ENCODE measurements around the gene TMEM38A.
"Not testable (repeated sequence)": the region's sequence is repeated elsewhere in the genome, so short reads cannot be mapped to it uniquely, and the experiment has no call there.

The TMEM38A gene

DNA sequence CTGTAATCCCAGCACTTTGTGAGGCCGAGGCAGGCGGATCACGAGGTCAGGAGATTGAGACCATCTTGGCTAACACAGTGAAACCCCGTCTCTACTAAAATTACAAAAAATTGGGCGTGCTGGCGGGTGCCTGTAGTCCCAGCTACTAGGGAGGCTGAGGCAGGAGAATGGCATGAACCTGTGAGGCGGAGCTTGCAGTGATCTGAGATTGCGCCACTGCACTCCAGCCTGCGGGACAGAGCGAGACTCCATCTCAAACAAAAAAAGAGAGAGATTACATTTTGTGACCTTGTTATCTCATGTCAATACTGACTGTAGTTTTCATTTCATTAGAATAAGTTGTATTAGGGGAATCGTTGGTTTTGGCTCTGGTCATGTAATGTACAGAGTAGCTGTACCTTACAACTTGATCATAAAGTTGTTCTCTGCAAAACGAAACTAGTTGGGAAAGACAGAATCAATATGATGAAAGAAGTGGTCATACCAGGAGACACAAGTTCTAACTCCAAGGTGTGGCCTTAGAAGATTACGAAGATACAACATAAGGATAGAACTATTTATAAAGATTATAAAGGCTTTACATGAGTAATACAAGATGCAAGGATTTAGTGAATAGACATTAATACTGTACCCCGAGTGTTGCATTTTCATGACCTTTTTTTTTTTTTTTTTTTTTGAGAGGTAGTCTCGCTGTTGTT lies 15.3 kb downstream of the TMEM38A start:
- DNase-seq, result no peak

DNA sequence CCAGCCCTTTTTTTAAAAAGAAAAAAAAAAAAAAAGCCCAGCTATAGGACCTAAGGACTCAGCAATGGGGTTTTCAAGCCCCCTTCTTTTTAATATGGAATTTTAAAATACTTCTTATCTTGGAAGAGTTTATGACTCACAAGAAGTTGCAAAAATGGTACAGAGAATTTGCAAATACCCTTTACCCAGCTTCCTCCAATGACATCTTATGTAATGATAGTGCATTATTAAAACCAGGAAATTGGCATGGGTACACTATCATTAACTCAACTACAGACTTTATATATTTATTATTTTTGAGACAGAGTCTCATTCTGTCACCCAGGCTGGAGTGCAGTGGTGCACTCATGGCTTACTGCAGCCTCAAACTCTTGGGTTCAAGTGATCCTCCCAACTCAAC lies 16.1 kb downstream of the TMEM38A start:
- DNase-seq, result no peak

DNA sequence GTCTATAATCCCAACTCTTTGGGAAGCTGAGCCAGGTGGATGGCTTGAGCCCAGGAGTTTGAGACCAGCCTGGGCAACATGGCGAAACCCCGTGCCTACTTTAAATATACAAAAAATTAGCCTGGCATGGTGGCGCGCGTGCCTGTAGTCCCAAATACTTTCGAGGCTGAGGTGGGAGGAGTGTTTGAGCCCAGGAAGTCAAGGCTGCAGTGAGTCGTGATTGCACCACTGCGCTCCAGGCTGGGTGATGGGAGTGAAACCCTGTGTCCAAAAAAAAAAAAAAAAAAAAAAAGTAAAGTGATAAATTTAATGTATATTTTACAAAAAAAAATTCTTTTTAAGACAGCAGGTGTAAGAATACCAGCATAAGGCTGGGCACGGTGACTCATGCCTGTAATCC lies 17.6 kb downstream of the TMEM38A start:
- no peak for DNase-seq

DNA sequence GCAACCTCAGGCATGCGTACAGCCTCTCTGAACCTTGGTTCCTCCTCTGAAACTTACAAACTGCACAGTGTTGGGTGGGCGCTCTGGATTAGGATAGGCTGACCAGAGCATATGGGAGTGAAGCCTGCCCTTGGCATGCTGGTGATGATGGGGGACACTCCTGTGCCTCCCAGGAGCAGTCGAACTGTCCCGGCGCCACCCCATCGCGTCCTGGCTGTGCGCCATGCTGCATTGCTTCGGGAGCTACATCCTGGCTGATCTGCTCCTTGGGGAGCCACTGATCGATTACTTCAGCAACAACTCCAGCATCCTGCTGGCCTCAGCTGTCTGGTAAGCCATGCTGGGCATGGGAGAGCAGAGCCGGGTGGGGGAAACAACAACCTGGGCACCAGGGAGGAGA lies 18.9 kb downstream of the TMEM38A start:
- no peak for DNase-seq

DNA sequence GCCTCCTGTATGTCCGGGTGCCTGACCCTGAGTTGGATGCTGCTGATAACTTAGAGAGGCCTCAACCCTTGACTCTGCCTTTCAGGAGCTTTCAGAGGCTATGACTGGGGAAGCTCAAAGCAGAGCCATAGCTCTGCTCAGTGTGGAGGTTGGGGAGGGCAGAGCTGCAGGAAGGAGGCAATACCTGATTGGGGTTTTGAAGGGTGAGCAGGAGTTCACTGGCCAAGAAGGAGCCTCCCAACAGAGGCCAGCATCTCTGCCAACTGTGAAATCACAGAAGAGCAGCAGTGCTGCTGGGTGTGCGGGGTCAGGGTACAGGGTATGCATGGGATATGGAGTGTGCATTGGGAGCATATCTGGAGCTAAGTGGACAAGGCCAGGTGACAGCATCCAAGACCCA lies 21.6 kb downstream of the TMEM38A start:
- DNase-seq, result no peak

DNA sequence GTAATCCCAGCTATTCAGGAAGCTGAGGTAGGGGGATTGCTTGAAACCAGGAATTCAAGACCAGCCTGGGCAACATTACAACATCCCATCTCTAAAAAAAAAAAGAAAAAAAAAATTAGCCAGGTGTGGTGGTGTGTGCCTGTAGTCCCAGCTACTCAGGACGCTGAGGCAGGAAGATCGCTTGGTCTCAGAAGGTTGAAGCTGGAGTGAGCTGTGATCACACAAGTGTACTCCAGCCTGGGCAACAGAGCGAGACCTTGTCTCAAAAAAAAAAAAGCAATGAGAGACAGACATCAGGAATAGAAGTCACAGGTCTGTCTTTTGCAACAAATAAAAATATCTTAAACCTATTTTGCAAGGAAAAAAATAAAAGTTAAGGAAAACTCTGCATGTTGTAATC lies 23.3 kb downstream of the TMEM38A start:
- DNase-seq, result no peak

DNA sequence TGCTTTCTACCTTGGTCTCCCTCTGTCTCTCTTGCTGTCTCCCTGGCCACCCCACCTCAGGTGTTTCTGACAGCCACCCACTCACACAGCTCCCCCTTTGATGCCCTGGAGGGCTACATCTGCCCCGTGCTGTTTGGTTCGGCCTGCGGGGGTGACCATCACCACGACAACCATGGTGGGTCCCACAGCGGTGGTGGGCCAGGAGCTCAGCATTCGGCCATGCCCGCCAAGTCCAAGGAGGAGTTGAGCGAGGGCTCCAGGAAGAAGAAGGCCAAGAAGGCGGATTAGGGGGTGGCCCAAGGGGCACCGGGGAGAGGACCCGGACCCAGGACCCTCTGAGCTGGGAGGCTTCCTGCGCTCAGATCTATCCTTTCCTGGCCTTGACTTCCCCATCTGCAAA lies 27.1 kb downstream of the TMEM38A start:
- DNase-seq, result no peak

DNA sequence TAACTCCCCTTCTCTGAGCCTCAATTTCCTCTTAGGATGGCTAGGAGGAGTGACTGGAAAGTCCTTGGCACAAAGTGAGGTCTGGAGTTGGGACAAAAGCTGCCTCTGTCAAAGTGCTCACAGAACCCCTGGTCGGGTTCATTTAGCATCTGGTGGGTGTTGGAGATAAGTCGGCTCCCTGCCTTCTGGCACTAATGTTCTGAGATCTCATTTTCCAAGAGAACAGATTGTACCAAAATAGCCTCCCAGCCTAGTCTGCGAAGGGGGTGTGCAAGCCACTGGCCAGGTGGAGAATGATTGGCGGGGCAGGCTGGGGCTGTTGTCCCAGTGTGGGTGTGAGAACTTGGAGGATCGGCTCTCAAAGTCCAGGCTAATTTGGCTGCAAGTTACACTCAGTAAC lies 38.0 kb downstream of the TMEM38A start:
- no peak for DNase-seq

DNA sequence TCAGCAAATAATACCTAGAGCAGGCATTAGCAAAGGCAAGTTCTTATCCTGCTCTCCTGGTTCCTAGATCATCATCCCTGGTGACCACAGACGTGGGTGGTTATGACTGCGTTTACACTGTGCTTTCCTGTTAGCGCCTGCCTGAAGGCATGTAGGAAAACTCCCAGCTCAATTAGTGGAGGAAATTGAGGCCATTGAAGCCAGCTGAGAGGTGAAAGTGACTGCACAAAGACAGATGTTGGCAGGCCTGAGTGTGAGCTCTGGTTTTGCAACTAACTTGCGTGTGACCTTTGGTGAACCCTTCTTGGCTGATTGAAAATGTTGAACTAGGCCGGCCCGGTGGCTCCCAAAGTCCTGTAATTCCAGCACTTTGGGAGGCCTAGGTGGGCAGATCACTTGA lies 41.2 kb downstream of the TMEM38A start:
- no peak for DNase-seq

DNA sequence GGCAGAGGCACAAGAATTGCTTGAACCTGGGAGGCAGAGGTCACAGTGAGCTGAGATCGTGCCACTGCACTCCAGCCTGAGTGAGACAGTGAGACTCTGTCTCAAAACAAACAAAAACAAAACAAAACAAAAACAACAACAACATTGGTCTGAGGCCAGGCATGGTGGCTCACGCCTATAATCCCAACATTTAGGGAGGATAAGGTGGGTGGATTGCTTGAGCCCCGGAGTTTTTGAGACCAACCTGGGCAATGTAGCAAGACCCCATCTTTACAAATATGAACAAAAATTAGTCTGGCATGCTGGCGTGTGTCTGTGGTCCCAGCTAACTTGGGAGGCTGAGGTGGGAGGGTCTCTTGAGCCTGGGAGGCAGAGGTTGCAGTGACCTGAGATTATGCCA lies 42.7 kb downstream of the TMEM38A start:
- no peak for DNase-seq

DNA sequence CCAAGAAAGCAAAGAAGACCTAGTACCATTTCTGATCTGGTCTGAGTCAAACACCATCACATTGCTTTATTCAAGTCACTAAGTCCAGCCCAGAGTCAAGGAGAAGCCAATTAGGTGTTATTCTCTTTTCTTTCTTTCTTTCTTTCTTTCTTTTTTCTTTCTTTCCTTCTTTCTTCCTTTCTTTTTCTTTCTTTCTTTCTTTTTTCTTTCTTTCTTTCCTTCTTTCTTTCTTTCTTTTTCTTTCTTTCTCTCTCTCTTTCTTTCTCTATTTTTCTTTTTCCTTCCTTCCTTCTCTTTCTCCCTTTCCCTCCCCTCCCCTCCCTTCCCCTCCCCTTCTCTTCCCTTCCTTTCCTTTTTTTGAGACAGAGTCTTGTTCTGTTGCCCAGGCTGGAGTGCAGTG lies 49.9 kb downstream of the TMEM38A start:
- not testable (repeated sequence) for DNase-seq

DNA sequence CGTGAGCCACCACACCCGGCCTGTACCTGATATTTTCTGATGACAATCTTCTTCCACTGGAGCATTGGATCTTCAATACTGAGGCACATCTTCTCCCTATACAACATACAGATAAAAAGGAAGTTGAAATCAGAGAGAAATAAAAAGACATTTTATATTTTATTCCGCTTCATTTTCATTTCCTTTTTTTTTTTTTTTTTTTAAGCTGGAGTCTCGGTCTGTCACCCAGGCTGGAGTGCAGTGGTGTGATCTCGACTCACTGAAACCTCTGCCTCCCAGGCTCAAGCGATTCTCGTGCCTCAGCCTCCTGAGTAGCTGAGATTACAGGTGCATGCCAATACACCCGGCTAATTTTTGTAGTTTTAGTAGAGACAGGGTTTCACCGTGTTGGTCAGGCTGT lies 51.4 kb downstream of the TMEM38A start:
- DNase-seq, result not testable (repeated sequence)

DNA sequence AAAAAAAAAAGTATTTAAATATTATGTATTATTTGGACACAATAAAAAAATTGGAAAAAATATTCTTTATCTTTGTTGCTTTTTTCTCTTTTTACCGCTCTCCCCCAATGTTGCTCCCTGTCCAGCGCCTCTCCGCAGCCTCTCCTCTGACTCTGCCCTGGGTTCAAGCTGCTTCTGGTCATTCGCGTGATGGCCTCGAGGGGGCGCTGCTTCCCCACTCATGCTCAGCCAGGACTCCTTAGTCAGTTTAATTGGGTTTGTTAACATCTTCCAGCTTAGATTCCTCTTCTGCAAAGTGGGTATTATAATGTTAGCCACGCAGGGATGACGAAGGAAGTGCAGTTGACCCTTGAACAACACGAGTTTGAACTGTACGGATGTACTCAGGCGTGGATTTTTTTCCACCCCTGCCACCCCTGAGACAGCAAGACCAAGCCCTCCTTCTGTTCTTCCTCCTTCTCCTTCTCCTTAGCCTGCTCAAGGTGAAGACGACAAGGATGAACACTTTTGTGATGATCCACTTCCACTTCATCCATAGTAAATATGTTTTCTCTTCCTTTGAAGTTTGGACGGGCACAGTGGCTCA lies 53.9 kb downstream of the TMEM38A start:
- DNase-seq, result peak in 50 of 56 donors; percentile 0 to 72 (median 24)

DNA sequence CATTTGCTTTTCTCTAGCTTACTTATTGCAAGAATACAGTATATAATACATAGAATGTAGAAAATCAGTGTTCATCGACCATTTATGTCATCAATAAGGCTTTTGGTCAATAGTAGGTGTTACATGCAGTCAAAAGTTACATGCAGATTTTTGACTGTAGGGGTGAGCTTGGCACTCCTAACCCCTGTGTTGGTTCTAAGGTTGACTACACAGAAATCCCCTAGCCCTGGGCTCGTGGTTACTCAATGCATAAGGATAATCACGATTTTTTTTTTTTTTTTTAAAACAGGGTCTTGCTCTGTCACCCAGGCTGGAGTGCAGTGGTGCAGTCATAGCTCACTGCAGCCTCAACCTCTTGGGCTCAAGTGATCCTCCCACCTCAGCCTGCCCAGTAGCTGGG lies 54.7 kb downstream of the TMEM38A start:
- DNase-seq, result no peak

DNA sequence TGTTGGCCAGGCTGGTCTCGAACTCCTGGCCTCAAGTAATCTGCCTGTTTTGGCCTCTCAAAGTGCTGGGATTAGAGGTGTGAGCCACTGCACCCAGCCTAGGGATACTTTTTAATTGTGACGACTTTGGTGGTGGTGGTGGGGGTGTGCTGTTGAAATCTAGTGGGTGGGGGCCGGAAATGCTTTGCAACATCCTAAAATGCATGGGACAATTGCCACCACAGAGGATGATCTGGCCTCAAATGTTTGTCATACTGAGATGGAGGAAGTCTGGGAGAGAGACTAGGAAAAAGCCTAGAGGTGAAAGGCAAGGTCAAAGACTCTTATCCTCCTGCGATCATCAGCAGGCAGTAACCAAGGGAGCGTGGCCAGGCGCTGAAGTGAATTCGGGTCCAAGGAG lies 60.1 kb downstream of the TMEM38A start:
- no peak for DNase-seq

DNA sequence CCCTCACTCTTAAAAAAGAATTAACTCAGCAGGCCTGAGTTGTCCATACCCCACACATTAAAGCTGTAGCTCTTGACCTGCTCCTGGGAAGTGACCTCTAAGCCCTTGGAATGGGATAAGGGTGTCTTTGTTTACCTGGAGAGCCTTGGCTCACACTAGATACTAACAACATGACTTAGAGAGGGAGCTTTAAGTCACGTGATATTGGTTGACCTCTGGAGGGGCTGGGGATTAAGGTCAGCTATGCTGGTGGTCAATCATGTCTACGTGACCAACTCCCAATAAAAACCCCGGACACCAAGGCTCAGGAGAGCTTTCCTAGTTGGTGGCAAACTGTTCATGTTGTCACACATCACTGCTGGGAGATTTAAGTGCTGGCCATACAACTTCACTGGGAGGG lies 61.7 kb downstream of the TMEM38A start:
- no peak for DNase-seq

DNA sequence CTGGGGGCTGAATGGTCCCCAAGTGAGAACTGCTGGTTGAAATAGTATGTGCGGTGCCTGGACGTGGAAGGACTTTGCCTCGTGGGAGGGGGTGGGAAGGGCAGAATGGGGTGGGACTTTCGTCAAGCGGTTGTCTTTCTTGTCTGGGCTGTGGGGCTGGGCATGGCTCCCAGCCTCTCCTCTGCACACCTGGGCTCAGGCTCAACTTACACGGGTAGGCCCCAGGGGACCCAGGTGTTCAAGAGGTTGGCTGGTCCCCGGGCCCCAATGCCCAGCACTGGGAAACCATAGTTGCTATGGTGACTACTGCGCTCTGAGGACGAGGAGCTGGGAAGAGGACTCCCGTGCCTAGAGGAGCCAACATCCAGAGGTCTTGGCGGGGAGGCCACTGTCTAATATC lies 66.0 kb downstream of the TMEM38A start:
- no peak for DNase-seq

DNA sequence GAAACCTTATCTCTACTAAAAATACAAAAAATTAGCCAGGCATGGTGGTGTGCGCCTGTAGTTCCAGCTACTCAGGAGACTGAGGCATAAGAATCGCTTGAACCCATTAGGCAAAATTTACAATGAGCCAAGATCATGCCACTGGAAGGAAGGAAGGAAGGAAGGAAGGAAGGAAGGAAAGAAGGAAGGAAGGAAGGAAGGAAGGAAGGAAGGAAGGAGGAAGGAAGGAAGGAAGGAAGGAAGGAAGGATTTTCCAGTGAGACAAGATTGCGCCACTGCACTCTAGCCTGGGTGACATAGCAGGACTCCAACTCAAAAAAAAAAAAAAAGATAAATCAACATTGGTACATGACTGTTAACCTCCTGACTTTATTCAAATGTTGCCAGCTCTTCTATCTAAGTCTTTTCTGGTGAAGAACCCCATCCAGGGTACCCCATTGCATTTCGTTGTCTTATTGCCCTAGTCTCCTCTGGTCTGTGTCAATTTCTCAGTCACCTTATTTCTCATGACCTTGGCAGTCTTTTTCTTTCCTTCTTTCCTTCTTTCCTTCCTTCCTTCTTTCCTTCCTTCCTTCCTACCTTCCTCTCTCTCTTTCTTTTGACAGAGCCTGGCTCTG lies 74.8 kb downstream of the TMEM38A start:
- DNase-seq, result not testable (repeated sequence)

DNA sequence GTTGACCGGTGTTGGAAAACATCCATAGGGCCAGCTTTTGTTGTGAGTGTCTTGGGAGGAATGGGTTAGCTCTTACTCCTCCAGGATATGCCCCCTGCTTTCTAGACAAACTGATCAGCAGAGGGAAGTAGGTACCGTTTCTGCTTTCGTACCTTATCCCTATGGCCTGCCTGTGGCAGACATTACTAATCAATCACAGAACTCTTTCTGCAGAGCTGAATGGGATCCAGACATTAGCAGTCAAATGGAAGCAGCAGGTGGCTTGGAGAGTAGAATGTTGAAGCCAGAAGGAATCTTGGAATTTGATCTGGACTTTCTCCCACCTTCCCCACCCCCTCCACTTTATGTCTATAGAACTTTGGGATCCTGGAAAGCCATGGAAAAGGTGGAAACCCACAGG lies 75.8 kb downstream of the TMEM38A start:
- no peak for DNase-seq

DNA sequence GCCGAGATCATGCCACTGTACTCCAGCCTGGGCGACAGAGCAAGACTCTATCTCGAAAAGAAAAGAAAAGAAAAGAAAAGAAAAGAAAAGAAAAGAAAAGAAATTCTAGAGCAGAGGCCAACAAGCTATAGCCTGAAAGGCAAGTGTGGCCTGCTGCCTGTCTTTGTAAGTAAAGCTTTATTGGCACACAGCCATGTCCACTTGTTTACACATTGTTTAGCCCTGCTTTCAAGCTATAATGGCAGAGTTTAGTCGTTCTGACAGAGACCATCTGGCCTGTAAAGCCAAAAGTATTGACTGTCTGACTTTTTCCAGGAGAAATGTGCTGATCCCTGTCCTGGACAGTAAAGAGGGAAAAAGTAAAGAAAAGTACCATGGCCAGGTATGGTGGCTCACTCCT lies 77.0 kb downstream of the TMEM38A start:
- DNase-seq, result no peak

DNA sequence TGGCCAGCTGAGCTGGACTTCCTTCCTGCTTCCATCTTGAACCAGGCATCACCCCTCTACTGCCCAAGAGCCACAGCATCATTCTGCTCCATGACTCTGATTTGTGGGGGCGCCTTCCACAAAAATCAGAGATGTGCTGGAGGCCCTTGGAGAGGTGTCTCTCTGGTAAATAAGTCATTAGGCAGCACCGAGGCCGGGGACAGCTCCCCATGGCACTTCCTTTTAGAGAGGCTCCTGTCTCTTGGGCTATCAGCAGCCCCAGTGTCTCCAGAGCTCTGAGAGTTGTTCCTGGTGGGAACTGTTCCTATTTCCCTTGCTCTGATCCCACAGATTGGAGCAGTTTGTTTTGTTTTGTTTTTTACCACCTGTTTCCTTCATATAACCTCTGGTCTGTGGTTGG lies 78.6 kb downstream of the TMEM38A start:
- no peak for DNase-seq
